Measurements from ENCODE around the gene RAP1GAP2. TPM values are rescaled to one million over a fixed set of nuclear protein-coding genes. Genes with fewer than 3 reads are reported as not detected.

Gene RAP1GAP2
- total RNA-seq, 4 donors from 2014 or later: 30.6 to 60.2 (median 41.9) TPM

DNA sequence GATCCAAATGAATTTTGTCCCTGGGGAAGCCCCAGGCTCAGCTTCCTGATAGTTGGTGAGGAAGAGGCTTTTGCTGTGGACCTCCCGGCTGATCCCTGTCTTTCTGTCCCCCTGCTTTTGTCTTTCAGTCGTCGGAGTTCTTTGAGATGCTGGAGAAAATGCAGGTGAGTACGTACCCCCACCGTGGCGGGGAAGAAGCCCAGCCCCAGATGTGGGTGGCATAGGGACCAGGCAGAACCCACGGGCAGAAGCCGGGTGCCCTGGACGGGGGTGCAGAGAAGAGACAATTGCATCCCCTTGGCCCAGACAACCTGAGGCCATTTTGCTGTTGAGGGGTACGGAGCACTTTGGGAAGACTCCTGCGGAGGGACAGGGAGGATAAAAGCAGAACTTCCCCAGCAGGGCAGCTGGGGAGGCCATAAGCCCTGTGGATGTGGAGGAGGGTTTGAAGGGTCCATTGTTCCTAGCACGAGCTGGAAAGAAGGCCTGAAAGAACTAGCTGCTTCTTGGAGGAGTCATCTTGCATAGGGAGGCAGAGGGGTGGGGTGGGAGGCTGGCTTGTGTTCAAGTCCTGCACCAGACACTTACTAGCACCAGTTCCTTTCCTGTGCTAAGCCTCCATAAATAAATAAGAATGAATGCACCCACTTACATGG, 161.5 kb downstream of the RAP1GAP2 start:
- Histone ChIP-seq H3K27ac (no peak overlapping the region), H3K4me1 (peaks cover 0 to 11% (median 0%) of the 10 kb centered on the region in 4 donors)
- no peak for DNase-seq

DNA sequence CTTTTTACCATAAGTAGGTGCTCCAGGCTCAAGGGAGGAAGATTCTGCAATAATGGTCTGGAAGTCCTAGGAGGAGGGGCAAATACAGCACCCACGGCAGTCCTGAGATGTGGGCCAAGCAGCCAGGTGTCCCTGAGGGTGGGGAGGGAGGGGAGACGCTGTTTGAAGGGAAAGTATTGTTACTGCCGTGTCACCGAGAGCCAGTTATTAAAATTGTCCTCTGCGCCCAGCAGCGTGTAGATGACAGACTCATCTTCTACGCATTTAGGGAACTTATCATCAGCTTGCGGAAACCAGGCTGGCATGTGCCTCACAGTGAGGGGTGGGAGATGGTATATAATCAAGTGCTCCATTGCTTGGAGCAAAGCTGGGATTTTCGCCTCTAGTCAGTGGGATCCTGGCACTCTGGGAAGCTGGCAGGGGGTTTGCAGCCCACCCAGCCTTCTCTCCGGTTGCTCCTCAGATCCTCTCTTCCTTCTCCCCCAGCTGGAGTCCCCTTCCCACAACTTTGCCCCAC, 162.5 kb downstream of the RAP1GAP2 start:
- no peak overlapping the region for H3K4me3 ChIP-seq
- H3K27ac ChIP-seq: no peak overlapping the region
- TF ChIP-seq, protein P1, sequence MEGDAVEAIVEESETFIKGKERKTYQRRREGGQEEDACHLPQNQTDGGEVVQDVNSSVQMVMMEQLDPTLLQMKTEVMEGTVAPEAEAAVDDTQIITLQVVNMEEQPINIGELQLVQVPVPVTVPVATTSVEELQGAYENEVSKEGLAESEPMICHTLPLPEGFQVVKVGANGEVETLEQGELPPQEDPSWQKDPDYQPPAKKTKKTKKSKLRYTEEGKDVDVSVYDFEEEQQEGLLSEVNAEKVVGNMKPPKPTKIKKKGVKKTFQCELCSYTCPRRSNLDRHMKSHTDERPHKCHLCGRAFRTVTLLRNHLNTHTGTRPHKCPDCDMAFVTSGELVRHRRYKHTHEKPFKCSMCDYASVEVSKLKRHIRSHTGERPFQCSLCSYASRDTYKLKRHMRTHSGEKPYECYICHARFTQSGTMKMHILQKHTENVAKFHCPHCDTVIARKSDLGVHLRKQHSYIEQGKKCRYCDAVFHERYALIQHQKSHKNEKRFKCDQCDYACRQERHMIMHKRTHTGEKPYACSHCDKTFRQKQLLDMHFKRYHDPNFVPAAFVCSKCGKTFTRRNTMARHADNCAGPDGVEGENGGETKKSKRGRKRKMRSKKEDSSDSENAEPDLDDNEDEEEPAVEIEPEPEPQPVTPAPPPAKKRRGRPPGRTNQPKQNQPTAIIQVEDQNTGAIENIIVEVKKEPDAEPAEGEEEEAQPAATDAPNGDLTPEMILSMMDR (IDR thresholded peaks at IDR 0.05): no peak
- TF ChIP-seq POLR2A (IDR thresholded peaks at IDR 0.05): no peak
- no peak for DNase-seq
- H3K9me3 ChIP-seq: no peaks in the 10 kb centered on the region
- H3K27me3 ChIP-seq: no peaks in the 10 kb centered on the region
- H3K4me1 ChIP-seq: peaks cover 0 to 11% (median 0%) of the 10 kb centered on the region in 4 donors
- no peaks in the 10 kb centered on the region for H3K36me3 ChIP-seq

More for the DNA sequence above, 161.5 kb downstream of the RAP1GAP2 start:
- Histone ChIP-seq H3K9me3 (no peaks in the 10 kb centered on the region), H3K36me3 (no peaks in the 10 kb centered on the region), H3K4me3 (no peak overlapping the region), H3K27me3 (no peaks in the 10 kb centered on the region)
- TF ChIP-seq POLR2A (IDR thresholded peaks at IDR 0.05): no peak
- TF ChIP-seq, protein P1 (IDR thresholded peaks at IDR 0.05): no peak

GRCh38 chr17:2959371-2960130, 163.3 kb downstream of the RAP1GAP2 start:
- DNase-seq: no peak
- Histone ChIP-seq H3K27me3 (no peaks in the 10 kb centered on the region), H3K36me3 (no peaks in the 10 kb centered on the region), H3K9me3 (no peaks in the 10 kb centered on the region), H3K27ac (peak overlapping the region in 1 of 4 donors; percentile 87), H3K4me3 (no peak overlapping the region), H3K4me1 (peaks cover 0 to 11% (median 0%) of the 10 kb centered on the region in 4 donors)
- TF ChIP-seq, protein P1 (IDR thresholded peaks at IDR 0.05): no peak
- TF ChIP-seq POLR2A (IDR thresholded peaks at IDR 0.05): no peak

- TF ChIP-seq POLR2A (IDR thresholded peaks at IDR 0.05): no peak
- TF ChIP-seq, protein P1 (IDR thresholded peaks at IDR 0.05): no peak
- Histone ChIP-seq H3K4me1 (peaks cover 0 to 6% (median 0%) of the 10 kb centered on the region in 4 donors), H3K27me3 (no peaks in the 10 kb centered on the region), H3K9me3 (no peaks in the 10 kb centered on the region), H3K27ac (peak overlapping the region in 1 of 4 donors; percentile 35), H3K4me3 (no peak overlapping the region), H3K36me3 (no peaks in the 10 kb centered on the region)
- DNase-seq: no peak
Measured at GRCh38 chr17:2961446-2961845, 165.2 kb downstream of the RAP1GAP2 start.

DNA sequence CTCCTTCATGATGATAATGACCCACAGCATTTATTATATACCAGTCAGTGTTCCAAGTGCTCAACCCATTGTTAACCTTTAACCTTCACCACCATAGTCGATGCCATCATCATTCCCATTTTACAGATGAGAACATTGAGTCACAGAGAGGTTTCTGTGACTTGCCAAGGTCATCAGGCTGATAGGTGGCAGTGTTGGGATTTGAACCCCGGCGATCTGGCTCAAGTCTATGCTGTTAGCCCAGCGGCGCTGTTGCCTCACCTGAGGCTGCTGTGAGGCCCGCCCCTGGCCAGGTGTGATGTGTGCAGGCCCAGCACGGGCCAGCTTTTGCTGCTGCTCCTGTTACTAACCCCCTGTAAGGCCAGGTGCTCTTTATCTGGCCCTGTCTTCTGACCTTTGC, 166.0 kb downstream of the RAP1GAP2 start:
- Histone ChIP-seq H3K27me3 (no peaks in the 10 kb centered on the region), H3K4me1 (peaks cover 0 to 6% (median 0%) of the 10 kb centered on the region in 4 donors), H3K27ac (no peak overlapping the region), H3K4me3 (no peak overlapping the region), H3K9me3 (no peaks in the 10 kb centered on the region), H3K36me3 (no peaks in the 10 kb centered on the region)
- no peak for TF ChIP-seq POLR2A (IDR thresholded peaks at IDR 0.05)
- TF ChIP-seq, protein P1 (IDR thresholded peaks at IDR 0.05): no peak
- DNase-seq: no peak

Measured in Peyer's patch (tissue), 4 donors.